Hair follicular keratinocyte (primary cell): ENCODE data around the gene TPRG1. TPM values are rescaled to one million over a fixed set of nuclear protein-coding genes. Genes with fewer than 3 reads are reported as not detected.

Experiments
- total RNA-seq: library from RNA; depleted of rRNA; stranded (reverse); fragments of >200 nt; gene quantifications from 2 replicates; pipeline ENCODE4 v1.2.3, GENCODE V29; 2015

TPRG1 gene
- total RNA-seq, result 0.30 and 0.47 TPM in 2 replicates

GRCh38 chr3:189171707-189172106, at the start of gene TPRG1:
Gene TPRG1, plus strand, starts transcription at chr3:189171971. Its CDS starts 35,414 bp downstream, at chr3:189207385.

